Measurements from ENCODE around the gene DRC3. TPM values are rescaled to one million over a fixed set of nuclear protein-coding genes. Genes with fewer than 3 reads are reported as not detected.

Gene DRC3
- total and polyA plus RNA-seq, 7 donors = 0.39 to 1.8 (median 0.69) TPM

DNA sequence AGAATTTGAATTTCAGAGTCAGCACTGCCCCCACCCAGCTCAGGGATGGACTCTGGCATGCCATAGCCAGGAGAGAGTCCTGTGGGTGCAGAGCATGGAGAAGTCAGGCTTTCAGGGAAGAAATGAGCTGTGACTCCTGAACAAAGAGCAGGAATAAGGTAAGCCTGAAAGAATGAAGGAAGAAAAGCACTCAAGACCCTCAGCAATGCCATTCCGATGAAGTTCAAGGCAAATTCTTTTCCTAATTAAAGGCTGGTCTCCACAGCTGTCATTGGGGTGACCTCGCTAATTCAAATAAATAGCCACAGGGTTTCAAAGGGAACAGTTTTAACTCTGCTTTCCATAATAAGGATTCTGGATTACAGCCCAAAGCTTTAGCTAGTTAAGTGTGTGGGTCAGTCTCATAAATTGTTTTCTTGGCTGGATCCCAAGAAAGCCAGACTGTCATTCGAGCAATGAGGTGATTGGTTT lies 32.2 kb upstream of the DRC3 start:
- intact Hi-C loops (cut with DNase I) = no loop called here
- H3K27ac ChIP-seq = no peak overlapping the region
- TF ChIP-seq, protein P1, sequence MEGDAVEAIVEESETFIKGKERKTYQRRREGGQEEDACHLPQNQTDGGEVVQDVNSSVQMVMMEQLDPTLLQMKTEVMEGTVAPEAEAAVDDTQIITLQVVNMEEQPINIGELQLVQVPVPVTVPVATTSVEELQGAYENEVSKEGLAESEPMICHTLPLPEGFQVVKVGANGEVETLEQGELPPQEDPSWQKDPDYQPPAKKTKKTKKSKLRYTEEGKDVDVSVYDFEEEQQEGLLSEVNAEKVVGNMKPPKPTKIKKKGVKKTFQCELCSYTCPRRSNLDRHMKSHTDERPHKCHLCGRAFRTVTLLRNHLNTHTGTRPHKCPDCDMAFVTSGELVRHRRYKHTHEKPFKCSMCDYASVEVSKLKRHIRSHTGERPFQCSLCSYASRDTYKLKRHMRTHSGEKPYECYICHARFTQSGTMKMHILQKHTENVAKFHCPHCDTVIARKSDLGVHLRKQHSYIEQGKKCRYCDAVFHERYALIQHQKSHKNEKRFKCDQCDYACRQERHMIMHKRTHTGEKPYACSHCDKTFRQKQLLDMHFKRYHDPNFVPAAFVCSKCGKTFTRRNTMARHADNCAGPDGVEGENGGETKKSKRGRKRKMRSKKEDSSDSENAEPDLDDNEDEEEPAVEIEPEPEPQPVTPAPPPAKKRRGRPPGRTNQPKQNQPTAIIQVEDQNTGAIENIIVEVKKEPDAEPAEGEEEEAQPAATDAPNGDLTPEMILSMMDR (IDR thresholded peaks at IDR 0.05) = no peak
- no peaks in the 10 kb centered on the region for H3K27me3 ChIP-seq (ENCODE audit: insufficient read depth in 3 of 3, low read length in 2 of 3)
- H3K4me3 ChIP-seq = no peak overlapping the region
- H3K9me3 ChIP-seq = no peaks in the 10 kb centered on the region
- peaks cover 82% of the 10 kb centered on the region for H3K4me1 ChIP-seq
- ATAC-seq (no peak), DNase-seq (no peak)
- WGBS, 3 donors = 27 to 36% (median 34%) methylated on average over 3 of the region's 3 CpGs
- H3K36me3 ChIP-seq (ENCODE audit: insufficient read depth in 1 of 2, low read depth in 1 of 2) = no peaks in the 10 kb centered on the region

DNA sequence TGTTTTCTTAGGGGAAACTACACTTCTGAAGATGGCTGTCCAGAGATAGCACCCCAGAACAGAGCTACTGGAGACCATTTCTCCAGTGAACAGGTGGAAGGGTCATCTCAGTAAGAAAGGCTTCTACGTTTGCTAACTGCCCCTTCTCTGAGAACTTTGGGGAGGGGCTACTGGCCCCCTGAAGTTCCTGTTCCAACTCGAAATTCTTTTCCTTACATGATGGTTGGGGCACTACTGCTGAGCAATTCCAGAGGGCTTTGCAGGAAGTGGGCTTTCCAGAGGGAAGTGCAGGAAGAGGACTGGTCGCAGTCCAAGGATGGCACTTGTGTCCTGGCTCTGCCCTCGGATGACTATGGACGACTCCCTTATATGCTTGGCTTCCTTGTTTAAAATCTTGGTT lies 31.6 kb upstream of the DRC3 start:
- ATAC-seq (no peak), DNase-seq (no peak)
- Histone ChIP-seq H3K4me1 (peaks cover 82% of the 10 kb centered on the region), H3K9me3 (no peaks in the 10 kb centered on the region), H3K27me3 (ENCODE audit: insufficient read depth in 3 of 3, low read length in 2 of 3) (no peaks in the 10 kb centered on the region), H3K4me3 (no peak overlapping the region), H3K27ac (peak overlapping the region; percentile 34), H3K36me3 (ENCODE audit: insufficient read depth in 1 of 2, low read depth in 1 of 2) (no peaks in the 10 kb centered on the region)
- TF ChIP-seq, protein P1 (IDR thresholded peaks at IDR 0.05) = no peak
- intact Hi-C loops (cut with DNase I) = no loop called here
- WGBS, 3 donors = 33 to 47% (median 38%) methylated on average over 5 of the region's 5 CpGs

DNA sequence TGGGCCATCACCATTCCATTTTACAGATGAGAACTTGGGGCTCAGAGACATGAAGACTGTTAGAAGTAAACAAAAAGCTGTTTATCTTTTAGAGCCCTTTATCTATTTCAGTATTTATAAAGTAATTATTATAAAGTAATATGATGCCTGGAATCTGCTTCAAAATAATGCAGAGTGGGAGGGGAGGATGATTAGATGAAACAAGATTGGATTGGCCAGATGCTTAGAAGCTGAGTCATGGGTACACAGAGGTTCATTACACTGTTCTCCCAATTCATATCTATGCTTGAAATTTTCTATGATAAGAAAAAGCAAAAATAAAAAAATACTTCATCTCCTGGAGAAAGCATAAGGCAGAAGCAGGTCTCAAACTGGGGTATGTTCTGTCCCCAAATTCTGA lies 29.8 kb upstream of the DRC3 start:
- intact Hi-C loops (cut with DNase I) = no loop called here
- TF ChIP-seq, protein P1 (IDR thresholded peaks at IDR 0.05) = no peak
- peak overlapping the region; percentile 34 for H3K27ac ChIP-seq
- no peaks in the 10 kb centered on the region for H3K27me3 ChIP-seq (ENCODE audit: insufficient read depth in 3 of 3, low read length in 2 of 3)
- ATAC-seq = peak in 1 of 4 donors; percentile 54
- DNase-seq = no peak
- no peaks in the 10 kb centered on the region for H3K9me3 ChIP-seq
- peaks cover 81% of the 10 kb centered on the region for H3K4me1 ChIP-seq
- H3K36me3 ChIP-seq (ENCODE audit: insufficient read depth in 1 of 2, low read depth in 1 of 2) = no peaks in the 10 kb centered on the region
- H3K4me3 ChIP-seq = no peak overlapping the region

DNA sequence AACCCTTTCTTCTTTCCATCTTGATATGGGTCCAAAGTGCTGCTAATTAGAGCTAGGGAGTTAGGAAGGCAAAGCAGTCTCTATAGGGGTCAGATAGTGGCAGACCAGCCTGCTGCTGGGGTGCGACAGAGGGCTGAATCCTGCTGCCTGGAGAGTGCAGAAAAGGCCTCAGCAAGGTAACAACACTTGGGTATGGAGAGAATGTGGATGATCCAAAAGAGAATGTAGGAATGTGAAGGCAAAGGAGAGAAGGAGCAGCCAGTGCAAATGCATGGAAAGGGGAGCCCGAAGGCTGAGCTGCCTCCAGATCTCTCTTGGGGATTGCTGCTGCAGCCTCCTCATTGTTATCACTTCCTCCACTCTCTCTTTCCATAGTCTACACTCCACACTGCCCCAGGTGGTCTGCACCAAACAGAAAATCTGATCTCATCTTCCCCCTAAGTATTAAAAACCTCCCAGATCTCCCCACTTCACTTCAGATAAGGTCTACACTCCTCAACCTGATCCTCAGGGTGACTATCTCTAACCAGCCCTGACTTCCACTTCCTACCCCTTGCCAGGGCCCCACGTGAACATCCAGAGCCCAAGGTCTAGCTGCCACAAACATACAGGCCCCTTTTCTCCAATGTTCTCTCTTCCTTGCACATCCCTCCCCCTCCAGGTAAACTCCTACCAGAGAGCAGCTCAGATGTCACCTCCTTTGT lies 29.2 kb upstream of the DRC3 start:
- DNase-seq = no peak
- intact Hi-C loops (cut with DNase I) = no loop called here
- H3K4me1 ChIP-seq = peaks cover 77% of the 10 kb centered on the region
- no peak overlapping the region for H3K4me3 ChIP-seq
- 52 to 82% (median 59%) methylated on average over 3 of the region's 3 CpGs for WGBS, 3 donors
- peak overlapping the region; percentile 25 for H3K27ac ChIP-seq
- H3K36me3 ChIP-seq (ENCODE audit: insufficient read depth in 1 of 2, low read depth in 1 of 2) = no peaks in the 10 kb centered on the region
- no peaks in the 10 kb centered on the region for H3K27me3 ChIP-seq (ENCODE audit: insufficient read depth in 3 of 3, low read length in 2 of 3)
- TF ChIP-seq, protein P1 (IDR thresholded peaks at IDR 0.05) = no peak
- no peak for ATAC-seq
- no peaks in the 10 kb centered on the region for H3K9me3 ChIP-seq

DNA sequence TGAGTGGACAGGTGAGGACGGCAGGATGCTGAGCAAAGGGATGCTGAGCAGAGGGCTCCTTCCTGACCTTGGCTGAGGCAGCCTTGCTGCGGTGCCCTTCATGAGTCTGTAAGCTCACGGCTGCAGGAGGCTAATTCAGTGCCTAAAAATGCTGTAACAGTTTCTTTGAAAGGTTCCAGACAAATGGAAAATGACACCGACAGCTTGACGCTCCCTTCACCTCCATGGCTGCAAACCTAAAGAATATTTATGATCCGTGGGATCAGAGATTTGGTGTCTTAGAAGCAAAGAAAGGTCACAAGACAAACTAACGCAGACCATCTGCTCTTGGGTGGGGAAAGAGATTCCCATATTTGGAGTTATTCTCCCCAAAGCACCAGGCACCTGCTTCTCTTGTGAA lies 28.4 kb upstream of the DRC3 start:
- Histone ChIP-seq H3K36me3 (ENCODE audit: insufficient read depth in 1 of 2, low read depth in 1 of 2) (no peaks in the 10 kb centered on the region), H3K9me3 (no peaks in the 10 kb centered on the region), H3K27me3 (ENCODE audit: insufficient read depth in 3 of 3, low read length in 2 of 3) (no peaks in the 10 kb centered on the region), H3K27ac (no peak overlapping the region), H3K4me3 (no peak overlapping the region), H3K4me1 (peaks cover 73% of the 10 kb centered on the region)
- DNase-seq = no peak
- intact Hi-C loops (cut with DNase I) = no loop called here
- TF ChIP-seq, protein P1 (IDR thresholded peaks at IDR 0.05) = no peak
- 54 to 77% (median 57%) methylated on average over 7 of the region's 7 CpGs for WGBS, 3 donors
- no peak for ATAC-seq
